HG03354 (cell line): Measurements from ENCODE around the gene TIMM44.

Experiments
- ATAC-seq: cut with Tn5 transposase; IDR thresholded peaks from one replicate; pipeline ENCODE4 v1.9.1; 2021; ENCODE audit warnings: mild to moderate bottlenecking; ENCODE audit not compliant: unreplicated experiment, poor library complexity, severe bottlenecking

TIMM44 gene

GRCh38 chr19:7928334-7928706, 15.1 kb downstream of the TIMM44 start:
- no peak for ATAC-seq

- ATAC-seq: no peak
Observed at GRCh38 chr19:7927605-7928333, 15.7 kb downstream of the TIMM44 start.

- no peak for ATAC-seq
Observed at GRCh38 chr19:7926727-7927604, 16.5 kb downstream of the TIMM44 start.

- ATAC-seq: peak; percentile 35
Observed at GRCh38 chr19:7926021-7926726, 17.3 kb downstream of the TIMM44 start, which contains the start of gene CTXN1. CTXN1 (minus strand) TSS chr19:7926135; CDS start chr19:7925538, 597 bp downstream.

GRCh38 chr19:7925171-7925851, 18.2 kb downstream of the TIMM44 start:
- ATAC-seq: peak; percentile 33

GRCh38 chr19:7924651-7925170, 18.8 kb downstream of the TIMM44 start:
- no peak for ATAC-seq

GRCh38 chr19:7924241-7924640, 19.2 kb downstream of the TIMM44 start:
- no peak for ATAC-seq

GRCh38 chr19:7923295-7924191, 19.9 kb downstream of the TIMM44 start:
- no peak for ATAC-seq

GRCh38 chr19:7922836-7923195, 20.6 kb downstream of the TIMM44 start:
- ATAC-seq: no peak

GRCh38 chr19:7921967-7922835, 21.3 kb downstream of the TIMM44 start:
- ATAC-seq: no peak

- no peak for ATAC-seq
Observed at GRCh38 chr19:7921302-7921966, 22.0 kb downstream of the TIMM44 start.

- ATAC-seq: peak; percentile 39
Observed at GRCh38 chr19:7920519-7921301, 22.8 kb downstream of the TIMM44 start.

- peak; percentile 68 for ATAC-seq
Observed at GRCh38 chr19:7919610-7920518, 23.6 kb downstream of the TIMM44 start, which contains the start of gene SNAPC2. SNAPC2 (plus strand) TSS chr19:7920338; CDS start chr19:7920367, 29 bp downstream.

- no peak for ATAC-seq
Observed at GRCh38 chr19:7918615-7919421, 24.6 kb downstream of the TIMM44 start.
